Fibroblast of the aortic adventitia (primary cell): ENCODE results near the gene GSTA5. TPM values are rescaled to one million over a fixed set of nuclear protein-coding genes. Genes with fewer than 3 reads are reported as not detected.

ENCODE experiments used
- DNase-seq: peaks from one replicate; pipeline ENCODE4 v3.0.0-alpha.2; 2010; ENCODE audit warnings: low read depth
- H3K4me3 ChIP-seq: 2 replicates; pipeline ENCODE4 v1.5.1; 2011; ENCODE audit warnings: low read depth, mild to moderate bottlenecking, control low read depth, low read length, moderate library complexity
- total RNA-seq: library from RNA; depleted of rRNA; stranded (reverse); fragments of >200 nt; gene quantifications from 2 replicates; pipeline ENCODE4 v1.2.3, GENCODE V29; 2012; ENCODE audit warnings: low replicate concordance
- TF ChIP-seq, protein P1 (sequence below): IDR thresholded peaks from 2 replicates; pipeline ENCODE4 v1.5.1; 2011; ENCODE audit warnings: mild to moderate bottlenecking, low read length, control low read depth, inconsistent platforms; ENCODE audit not compliant: insufficient read depth

The GSTA5 gene
- total RNA-seq: not detected in 2 replicates

DNA sequence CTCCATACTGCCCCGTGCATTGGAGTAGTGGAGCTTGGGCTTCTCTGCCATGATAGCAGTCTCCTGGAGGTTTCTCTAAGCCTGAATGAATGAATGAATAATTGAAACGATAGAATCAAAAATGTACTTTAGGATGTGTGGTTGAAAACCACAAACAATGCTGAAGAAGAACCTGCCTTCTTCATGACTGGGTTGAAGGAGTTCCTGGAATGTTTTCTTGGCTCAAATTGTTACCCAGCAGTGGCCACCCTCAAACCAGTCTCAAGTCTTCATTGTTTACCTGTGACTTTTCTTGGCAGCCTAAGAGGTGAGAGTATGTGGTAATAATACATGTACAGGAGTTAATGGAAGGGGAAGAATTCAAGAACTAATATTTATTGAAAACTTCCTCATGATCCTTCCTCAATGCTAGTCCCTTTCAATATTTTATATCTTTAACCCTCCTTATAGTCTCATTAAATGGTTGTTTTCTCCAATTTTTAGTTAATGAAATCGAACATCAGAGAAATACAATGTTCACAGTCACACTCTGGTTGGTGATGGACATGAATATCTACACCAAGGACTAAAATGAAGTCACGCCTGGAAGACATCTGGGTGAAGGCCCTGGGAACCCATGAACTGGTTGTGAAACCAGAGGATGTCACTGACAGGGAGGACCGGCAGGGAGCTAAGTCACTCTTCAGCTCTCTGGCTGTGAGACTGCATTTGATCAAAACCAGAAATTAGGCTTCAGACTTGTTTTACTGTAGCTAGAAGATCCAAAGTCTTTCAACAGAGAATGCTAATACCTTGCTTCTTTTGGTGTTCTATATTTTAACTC, at the start of gene GSTA5:
Gene GSTA5 (minus strand): TSS at position 51 of the 823 bp plus-strand sequence.
- DNase-seq: no peak
- no peak within 1 kb of the TSS for H3K4me3 ChIP-seq
- TF ChIP-seq, protein P1, sequence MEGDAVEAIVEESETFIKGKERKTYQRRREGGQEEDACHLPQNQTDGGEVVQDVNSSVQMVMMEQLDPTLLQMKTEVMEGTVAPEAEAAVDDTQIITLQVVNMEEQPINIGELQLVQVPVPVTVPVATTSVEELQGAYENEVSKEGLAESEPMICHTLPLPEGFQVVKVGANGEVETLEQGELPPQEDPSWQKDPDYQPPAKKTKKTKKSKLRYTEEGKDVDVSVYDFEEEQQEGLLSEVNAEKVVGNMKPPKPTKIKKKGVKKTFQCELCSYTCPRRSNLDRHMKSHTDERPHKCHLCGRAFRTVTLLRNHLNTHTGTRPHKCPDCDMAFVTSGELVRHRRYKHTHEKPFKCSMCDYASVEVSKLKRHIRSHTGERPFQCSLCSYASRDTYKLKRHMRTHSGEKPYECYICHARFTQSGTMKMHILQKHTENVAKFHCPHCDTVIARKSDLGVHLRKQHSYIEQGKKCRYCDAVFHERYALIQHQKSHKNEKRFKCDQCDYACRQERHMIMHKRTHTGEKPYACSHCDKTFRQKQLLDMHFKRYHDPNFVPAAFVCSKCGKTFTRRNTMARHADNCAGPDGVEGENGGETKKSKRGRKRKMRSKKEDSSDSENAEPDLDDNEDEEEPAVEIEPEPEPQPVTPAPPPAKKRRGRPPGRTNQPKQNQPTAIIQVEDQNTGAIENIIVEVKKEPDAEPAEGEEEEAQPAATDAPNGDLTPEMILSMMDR: no peak

DNA sequence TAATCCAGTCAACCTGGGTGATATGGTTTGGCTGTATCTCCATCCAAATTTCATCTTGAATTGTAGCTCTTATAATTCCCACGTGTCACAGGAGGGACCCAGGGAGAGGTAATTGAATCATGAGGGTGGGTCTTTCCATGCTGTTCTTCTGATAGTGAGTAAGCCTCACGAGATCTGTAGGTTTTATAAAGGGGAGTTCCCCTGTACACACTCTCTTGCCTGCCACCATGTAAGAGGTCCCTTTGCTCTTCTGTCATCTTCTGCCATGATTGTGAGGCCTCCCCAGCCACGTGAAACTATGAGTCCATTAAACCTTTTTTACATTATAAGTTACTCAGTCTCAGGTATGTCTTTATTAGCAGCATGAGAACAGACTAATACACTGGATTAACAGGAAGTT, 49.4 kb upstream of the GSTA5 start:
- DNase-seq: no peak
- no peak overlapping the region for H3K4me3 ChIP-seq
- TF ChIP-seq, protein P1: no peak

DNA sequence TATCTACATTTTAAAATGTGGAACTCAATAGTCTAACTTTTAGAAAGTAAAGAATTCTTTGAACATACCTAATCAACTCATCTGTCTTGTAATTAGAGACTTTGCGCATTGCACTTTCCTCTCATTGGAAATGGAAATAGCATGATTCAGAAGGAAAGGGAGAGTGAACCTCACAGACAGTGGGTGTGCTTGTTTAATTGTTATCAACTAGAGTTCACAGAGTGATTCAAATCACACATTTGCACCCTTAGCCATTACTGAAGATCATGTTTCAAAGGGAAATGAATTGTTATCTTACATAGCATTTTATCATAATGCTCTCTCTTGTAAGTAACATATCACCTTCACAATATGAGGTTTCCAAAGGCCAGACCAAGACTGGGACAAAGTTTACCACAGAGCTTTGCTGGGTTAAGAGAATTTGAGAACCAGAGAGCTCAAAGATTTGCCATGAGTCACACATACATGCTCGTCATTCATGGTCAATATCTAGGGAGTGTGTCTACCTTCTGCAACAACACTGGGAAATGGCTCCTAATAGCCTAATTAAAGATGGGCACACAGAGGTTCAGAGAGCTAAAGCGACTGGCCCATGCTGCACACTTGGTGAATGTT, 47.4 kb upstream of the GSTA5 start:
- no peak for DNase-seq
- TF ChIP-seq, protein P1: no peak
- no peak overlapping the region for H3K4me3 ChIP-seq

- TF ChIP-seq, protein P1: peak; percentile 74
- DNase-seq: peak; percentile 77
- H3K4me3 ChIP-seq: peak overlapping the region; percentile 64
Observed at GRCh38 chr6:52881996-52882841, 41.6 kb upstream of the GSTA5 start.

- TF ChIP-seq, protein P1: no peak
- no peak for DNase-seq
- no peak overlapping the region for H3K4me3 ChIP-seq
Observed at GRCh38 chr6:52881662-52881995, 41.0 kb upstream of the GSTA5 start.

DNA sequence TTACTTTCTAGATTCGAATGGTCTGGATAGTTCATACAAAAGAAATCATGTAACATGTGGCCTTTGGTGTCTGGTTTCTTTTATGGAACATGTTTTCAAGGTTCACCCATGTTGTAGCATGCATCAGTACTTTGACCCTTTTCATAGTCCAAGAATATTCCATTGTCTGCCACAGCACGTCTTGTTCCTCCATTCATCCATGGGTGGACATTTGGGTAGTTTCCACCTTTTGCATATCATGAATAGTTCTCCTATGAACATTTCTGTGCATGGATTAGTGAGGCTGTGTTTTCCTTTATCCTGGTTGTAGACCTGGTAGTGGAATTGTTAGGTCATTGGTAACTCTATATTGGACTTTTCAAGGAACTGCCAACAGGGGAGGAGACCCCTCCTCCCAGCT, 37.2 kb upstream of the GSTA5 start:
- no peak overlapping the region for H3K4me3 ChIP-seq
- peak; percentile 54 for DNase-seq
- TF ChIP-seq, protein P1: no peak
